T-cell (primary cell): Measurements from ENCODE around the gene CCSER1. TPM values are rescaled to one million over a fixed set of nuclear protein-coding genes. Genes with fewer than 3 reads are reported as not detected.

Experiments used
- ATAC-seq, 4 experiments: fragments of 200-7000 bp in 3 of 4; fragments of 150-1000 bp in 1 of 4; cut with Tn5 transposase; replicated peaks in 1 of 4; 1 replicate in 3 of 4; 2 replicates in 1 of 4; pipeline ENCODE4 v1.10.0; 2021; ENCODE audit warnings: moderate library complexity in 3 of 4, mild to moderate bottlenecking in 2 of 4, moderate number of reproducible peaks in 1 of 4
- CTCF ChIA-PET, 2 donors: fragments of 300-600 bp; sonication (Branson Sonifier 250); formaldehyde crosslinking; loops; one replicate each; lab custom pipeline; 2022; ENCODE audit warnings: antibody characterized with exemption in 2 of 2; lab: Charles Lee
- POLR2A ChIA-PET, 2 donors: fragments of 300-600 bp; sonication (Branson Sonifier 250); formaldehyde crosslinking; loops; one replicate each; lab custom pipeline; 2022; ENCODE audit warnings: antibody characterized with exemption in 2 of 2; lab: Charles Lee
- DNase-seq, 35 experiments: peaks; one replicate each; pipeline versions ENCODE4 v3.0.0 to v3.0.0-alpha.2; 2013 to 2023
- H3K27ac ChIP-seq: one replicate; pipeline ENCODE4 v1.5.1; 2013; ENCODE audit warnings: low read length
- H3K27me3 ChIP-seq, 2 experiments: replicated peaks in 1 of 2; 1 replicate in 1 of 2; 2 replicates in 1 of 2; pipeline versions ENCODE4 v1.6.1 to v1.7.0; 2013; ENCODE audit warnings: low read length in 1 of 2, mixed read lengths in 1 of 2; ENCODE audit not compliant: control insufficient read depth in 2 of 2, insufficient read depth in 2 of 2; ENCODE audit errors: extremely low read depth in 1 of 2
- H3K36me3 ChIP-seq, 2 donors: 1 replicate in 1 of 2; 2 replicates in 1 of 2; pipeline versions ENCODE4 v1.6.1 to v1.7.0; 2013; ENCODE audit warnings: low read length in 1 of 2; ENCODE audit not compliant: control insufficient read depth in 2 of 2, insufficient read depth in 1 of 2; ENCODE audit errors: extremely low read depth in 1 of 2
- H3K4me1 ChIP-seq, 2 experiments: 1 replicate in 1 of 2; 2 replicates in 1 of 2; pipeline versions ENCODE4 v1.6.1 to v1.7.0; 2013; ENCODE audit warnings: low read length in 2 of 2, mixed read lengths in 1 of 2; ENCODE audit not compliant: insufficient read depth in 2 of 2, control insufficient read depth in 1 of 2; ENCODE audit errors: extremely low read depth in 1 of 2
- H3K4me3 ChIP-seq, 2 donors: 1 replicate in 1 of 2; 2 replicates in 1 of 2; pipeline versions ENCODE4 v1.5.1 to v1.7.0; 2013; ENCODE audit warnings: mild to moderate bottlenecking in 2 of 2, low read length in 1 of 2, moderate library complexity in 1 of 2; ENCODE audit not compliant: control insufficient read depth in 1 of 2; ENCODE audit errors: extremely low read depth in 1 of 2
- H3K9me3 ChIP-seq: 2 replicates; pipeline ENCODE4 v1.7.0; 2013
- H3K27ac Mint-ChIP-seq, 2 donors: one replicate each; pipeline ENCODE4 v1.8.0; 2020 to 2021; ENCODE audit warnings: mild to moderate bottlenecking in 2 of 2, mixed read lengths in 2 of 2
- H3K27me3 Mint-ChIP-seq, 2 donors: one replicate each; pipeline ENCODE4 v1.8.0; 2021 to 2022; ENCODE audit warnings: mixed read lengths in 2 of 2
- H3K36me3 Mint-ChIP-seq: one replicate; pipeline ENCODE4 v1.8.0; 2021; ENCODE audit warnings: mixed read lengths
- H3K4me1 Mint-ChIP-seq, 3 donors: one replicate each; pipeline ENCODE4 v1.8.0; 2020 to 2022; ENCODE audit warnings: mixed read lengths in 3 of 3, mild to moderate bottlenecking in 1 of 3
- H3K4me3 Mint-ChIP-seq, 3 donors: one replicate each; pipeline ENCODE4 v1.8.0; 2020 to 2022; ENCODE audit warnings: mild to moderate bottlenecking in 3 of 3, mixed read lengths in 3 of 3, moderate library complexity in 3 of 3
- H3K9me3 Mint-ChIP-seq, 3 donors: one replicate each; pipeline ENCODE4 v1.8.0; 2020 to 2022; ENCODE audit warnings: mixed read lengths in 3 of 3
- WGBS: methylation state at CpG from one replicate; pipeline ENCODE4 v1.1.5; 2013; ENCODE audit warnings: missing lambda C conversion rate; ENCODE audit not compliant: insufficient coverage; 5-methylcytosine and 5-hydroxymethylcytosine counted together
- total RNA-seq, 35 experiments: library from RNA in 6 of 35; stranded (reverse) in 6 of 35; fragments of 120-200 nt in 1 of 35; gene quantifications; one replicate each; pipeline versions ENCODE4 v1.2.1 to v1.2.4 and lab custom pipeline; 2013 to 2026

Gene CCSER1
- total RNA-seq, 5 donors from 2014 or later (not counting 1 experiment from before 2014, with no cell fraction given) = 0.35 to 1.4 (median 0.98) TPM

DNA sequence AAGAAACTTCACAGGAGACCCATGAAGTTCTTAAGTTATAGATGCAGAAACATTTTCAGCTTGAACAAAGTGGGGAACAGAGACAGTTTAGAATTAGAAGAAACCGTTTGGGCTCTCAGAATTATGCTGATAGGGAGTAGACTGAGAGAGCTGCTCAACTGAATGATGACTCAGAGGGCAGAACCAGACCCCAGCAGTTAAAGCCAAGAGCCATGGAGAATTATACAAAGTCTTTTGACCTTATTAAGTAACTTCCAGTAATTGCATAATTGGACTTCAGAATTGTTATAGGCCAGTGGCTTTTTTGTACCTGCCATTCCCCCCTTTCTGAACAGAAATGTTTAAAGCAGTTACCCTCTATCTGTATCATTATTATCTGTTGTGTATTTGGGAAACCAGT, 642.1 kb downstream of the CCSER1 start:
- CTCF ChIA-PET = no interaction called here
- Mint-ChIP-seq H3K27ac (no peak overlapping the region), H3K36me3 (no peaks in the 10 kb centered on the region), H3K9me3 (peaks cover 4 to 10% (median 9%) of the 10 kb centered on the region in 3 donors), H3K4me1 (no peaks in the 10 kb centered on the region), H3K27me3 (no peaks in the 10 kb centered on the region), H3K4me3 (no peak overlapping the region)
- ATAC-seq (no peak), DNase-seq (no peak)
- 50% methylated on average over 1 of the region's 1 CpG for WGBS
- Histone ChIP-seq H3K4me1 (no peaks in the 10 kb centered on the region), H3K9me3 (no peaks in the 10 kb centered on the region), H3K4me3 (no peak overlapping the region), H3K27ac (no peak overlapping the region), H3K36me3 (no peaks in the 10 kb centered on the region), H3K27me3 (no peaks in the 10 kb centered on the region)
- POLR2A ChIA-PET = no interaction called here

DNA sequence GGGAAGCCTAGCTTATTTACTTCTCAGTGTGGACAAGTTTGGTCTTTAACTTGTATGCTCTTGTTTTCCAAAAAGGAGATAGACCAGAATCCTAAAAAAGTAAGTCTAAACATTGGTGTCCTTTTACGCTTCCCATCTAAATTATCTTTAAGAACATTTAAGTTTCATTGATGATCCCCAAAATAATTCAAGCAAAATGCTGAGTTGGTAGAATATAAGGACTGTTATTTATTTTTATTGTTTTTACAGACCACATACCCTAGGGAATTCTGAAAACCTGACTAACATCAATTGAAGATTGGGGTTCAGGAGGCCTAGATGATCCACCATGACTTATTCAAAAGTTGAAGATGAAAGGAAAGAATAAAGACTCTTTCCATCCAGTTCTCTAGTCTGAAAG, 653.0 kb downstream of the CCSER1 start:
- WGBS = no CpG with 5 or more reads among the region's 1 CpG
- H3K9me3 Mint-ChIP-seq = peaks cover 7 to 17% (median 11%) of the 10 kb centered on the region in 3 donors
- no peak overlapping the region for H3K27ac Mint-ChIP-seq
- H3K36me3 Mint-ChIP-seq = no peaks in the 10 kb centered on the region
- ChIA-PET POLR2A (no interaction called here), CTCF (no interaction called here)
- no peaks in the 10 kb centered on the region for H3K36me3 ChIP-seq
- no peak overlapping the region for H3K27ac ChIP-seq
- no peak overlapping the region for H3K4me3 Mint-ChIP-seq
- H3K4me1 Mint-ChIP-seq = no peaks in the 10 kb centered on the region
- no peak overlapping the region for H3K4me3 ChIP-seq
- H3K4me1 ChIP-seq = no peaks in the 10 kb centered on the region
- ATAC-seq (no peak), DNase-seq (no peak)
- no peaks in the 10 kb centered on the region for H3K9me3 ChIP-seq
- H3K27me3 Mint-ChIP-seq = no peaks in the 10 kb centered on the region
- no peaks in the 10 kb centered on the region for H3K27me3 ChIP-seq

DNA sequence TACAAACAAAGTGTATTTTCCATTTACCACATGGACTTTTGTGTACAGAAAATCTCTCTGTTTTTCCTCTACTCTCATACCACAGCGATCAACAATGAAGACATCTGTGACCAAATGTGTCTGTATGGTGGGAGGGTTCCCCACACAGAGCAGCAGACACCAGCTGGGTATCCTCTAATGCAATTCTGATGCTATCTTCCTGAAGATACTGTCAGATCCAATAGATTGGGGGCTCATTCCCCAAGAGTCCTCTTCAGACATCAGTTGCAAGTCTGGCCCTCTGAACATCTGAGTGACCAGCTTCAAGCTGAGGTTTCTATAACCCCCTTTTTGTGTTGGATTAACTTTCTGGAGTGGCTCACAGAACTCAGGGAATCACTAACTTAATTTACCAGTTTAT, 659.4 kb downstream of the CCSER1 start:
- no CpG with 5 or more reads among the region's 1 CpG for WGBS
- H3K27me3 Mint-ChIP-seq = no peaks in the 10 kb centered on the region
- POLR2A ChIA-PET = no interaction called here

DNA sequence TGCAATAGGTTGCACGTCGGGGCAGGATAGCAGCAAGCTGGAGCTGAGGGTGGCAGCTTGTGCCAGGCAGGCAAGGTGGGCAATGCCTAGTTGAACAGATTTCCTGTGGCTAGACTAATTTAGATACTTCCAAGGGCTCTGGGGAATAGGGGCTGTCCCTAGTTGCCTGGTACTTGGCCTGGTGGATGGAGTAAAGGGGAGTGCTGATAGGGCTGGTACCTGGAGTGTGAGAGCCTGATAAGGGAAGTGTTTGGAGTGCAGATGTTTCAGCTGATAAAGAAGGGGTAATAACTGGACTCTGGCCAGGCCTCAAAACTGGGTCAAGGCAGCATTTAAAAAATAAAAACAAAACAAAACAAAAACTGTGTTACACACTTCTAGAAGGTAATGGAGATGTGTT, 665.5 kb downstream of the CCSER1 start:
- H3K4me3 ChIP-seq = no peak overlapping the region
- no peaks in the 10 kb centered on the region for H3K4me1 Mint-ChIP-seq
- H3K27me3 ChIP-seq = no peaks in the 10 kb centered on the region
- no peak overlapping the region for H3K27ac ChIP-seq
- H3K27ac Mint-ChIP-seq = no peak overlapping the region
- ChIA-PET CTCF (no interaction called here), POLR2A (no interaction called here)
- DNase-seq = no peak
- H3K9me3 ChIP-seq = no peaks in the 10 kb centered on the region
- no peak for ATAC-seq
- H3K36me3 Mint-ChIP-seq = no peaks in the 10 kb centered on the region
- H3K36me3 ChIP-seq = no peaks in the 10 kb centered on the region
- no peaks in the 10 kb centered on the region for H3K27me3 Mint-ChIP-seq
- no peak overlapping the region for H3K4me3 Mint-ChIP-seq
- WGBS = 38% methylated on average over 2 of the region's 2 CpGs
- H3K9me3 Mint-ChIP-seq = peaks cover 10 to 35% (median 22%) of the 10 kb centered on the region in 3 donors
- no peaks in the 10 kb centered on the region for H3K4me1 ChIP-seq

More for the DNA sequence above, 659.4 kb downstream of the CCSER1 start:
- H3K4me3 Mint-ChIP-seq = no peak overlapping the region
- Histone ChIP-seq H3K4me1 (no peaks in the 10 kb centered on the region), H3K4me3 (no peak overlapping the region), H3K27ac (no peak overlapping the region), H3K36me3 (no peaks in the 10 kb centered on the region), H3K27me3 (no peaks in the 10 kb centered on the region), H3K9me3 (no peaks in the 10 kb centered on the region)
- no peaks in the 10 kb centered on the region for H3K36me3 Mint-ChIP-seq
- CTCF ChIA-PET = no interaction called here
- DNase-seq = no peak
- peaks cover 14 to 18% (median 15%) of the 10 kb centered on the region in 3 donors for H3K9me3 Mint-ChIP-seq
- H3K4me1 Mint-ChIP-seq = no peaks in the 10 kb centered on the region
- no peak overlapping the region for H3K27ac Mint-ChIP-seq
- ATAC-seq = no peak

DNA sequence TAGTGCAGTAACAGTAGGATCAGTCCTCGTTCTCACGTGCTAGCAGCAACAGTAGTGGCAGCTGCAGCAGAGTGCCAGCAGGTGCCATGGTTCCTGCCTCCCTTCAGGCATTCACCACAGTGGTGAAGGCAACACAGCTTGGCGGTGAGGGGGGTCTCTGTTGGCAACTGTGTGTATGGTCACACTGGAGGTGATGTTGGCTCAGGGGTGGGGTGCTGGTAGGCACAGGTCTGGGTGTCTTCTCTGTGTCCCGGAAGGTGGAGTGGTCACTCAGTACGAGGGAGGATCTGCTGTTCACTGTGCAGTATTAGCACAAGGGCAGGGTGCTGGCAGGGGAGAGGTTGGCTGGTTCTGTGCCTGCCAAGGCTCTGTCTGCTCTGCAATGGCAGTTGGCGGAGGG, 671.8 kb downstream of the CCSER1 start:
- Mint-ChIP-seq H3K4me1 (no peaks in the 10 kb centered on the region), H3K27ac (no peak overlapping the region), H3K36me3 (no peaks in the 10 kb centered on the region), H3K4me3 (no peak overlapping the region), H3K27me3 (no peaks in the 10 kb centered on the region), H3K9me3 (peaks cover 20 to 37% (median 34%) of the 10 kb centered on the region in 3 donors)
- no peak overlapping the region for H3K4me3 ChIP-seq
- H3K9me3 ChIP-seq = no peaks in the 10 kb centered on the region
- DNase-seq (no peak), ATAC-seq (no peak)
- no peaks in the 10 kb centered on the region for H3K4me1 ChIP-seq
- WGBS = 78% methylated on average over 6 of the region's 6 CpGs
- H3K36me3 ChIP-seq = no peaks in the 10 kb centered on the region
- ChIA-PET POLR2A (no interaction called here), CTCF (no interaction called here)
- no peak overlapping the region for H3K27ac ChIP-seq
- no peaks in the 10 kb centered on the region for H3K27me3 ChIP-seq

DNA sequence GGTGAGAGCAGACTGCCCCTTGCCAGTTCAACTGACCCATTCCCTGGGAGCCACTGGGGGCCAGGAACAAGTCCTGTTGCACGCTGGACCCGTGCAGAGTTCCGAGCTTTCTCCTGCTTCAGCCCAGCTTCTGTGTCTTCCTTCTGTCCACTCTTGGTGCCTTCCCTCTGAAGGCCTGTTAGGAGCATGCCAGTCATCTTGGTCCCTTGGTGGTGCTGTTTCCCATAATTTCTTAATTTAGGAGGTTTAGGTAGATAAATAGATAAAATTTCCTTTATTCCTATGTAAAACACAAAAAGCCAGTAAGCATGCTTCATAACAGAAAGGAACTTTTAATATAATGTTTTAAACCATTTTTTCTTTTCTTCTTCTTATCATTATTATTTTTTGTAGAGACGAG, 672.7 kb downstream of the CCSER1 start:
- no peak for DNase-seq
- Mint-ChIP-seq H3K4me3 (no peak overlapping the region), H3K27ac (no peak overlapping the region)

DNA sequence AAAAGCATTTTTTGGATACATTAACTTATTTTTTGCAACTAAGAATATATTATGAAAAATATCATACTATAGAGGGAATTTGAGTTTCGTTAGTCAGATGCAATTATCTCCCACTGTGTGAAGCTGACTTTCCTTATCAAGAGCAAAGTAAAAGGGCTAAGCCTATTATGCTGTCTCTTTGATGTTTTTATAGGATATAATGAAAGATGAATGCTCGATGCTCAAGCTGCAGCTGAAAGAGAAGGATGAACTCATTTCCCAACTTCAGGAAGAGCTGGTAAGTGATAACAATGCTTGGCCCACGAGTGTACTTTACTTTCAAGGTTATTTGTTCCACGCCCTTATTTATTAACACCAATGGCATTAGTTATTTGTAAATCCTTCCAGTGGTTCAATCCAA, 688.4 kb downstream of the CCSER1 start:
- Histone ChIP-seq H3K36me3 (no peaks in the 10 kb centered on the region), H3K27me3 (no peaks in the 10 kb centered on the region), H3K9me3 (no peaks in the 10 kb centered on the region), H3K27ac (no peak overlapping the region), H3K4me1 (no peaks in the 10 kb centered on the region), H3K4me3 (no peak overlapping the region)
- no peaks in the 10 kb centered on the region for H3K36me3 Mint-ChIP-seq
- POLR2A ChIA-PET = no interaction called here
- no peak for DNase-seq
- peaks cover 11 to 24% (median 16%) of the 10 kb centered on the region in 3 donors for H3K9me3 Mint-ChIP-seq
- no CpG with 5 or more reads among the region's 4 CpGs for WGBS
- no peak for ATAC-seq
- H3K27me3 Mint-ChIP-seq = no peaks in the 10 kb centered on the region
- H3K27ac Mint-ChIP-seq = no peak overlapping the region
- H3K4me1 Mint-ChIP-seq = no peaks in the 10 kb centered on the region
- no peak overlapping the region for H3K4me3 Mint-ChIP-seq
- CTCF ChIA-PET = no interaction called here

More for the DNA sequence above, 672.7 kb downstream of the CCSER1 start:
- Histone ChIP-seq H3K9me3 (peaks cover 3% of the 10 kb centered on the region), H3K36me3 (no peaks in the 10 kb centered on the region), H3K27me3 (no peaks in the 10 kb centered on the region), H3K27ac (no peak overlapping the region), H3K4me1 (no peaks in the 10 kb centered on the region), H3K4me3 (no peak overlapping the region)
- Mint-ChIP-seq H3K36me3 (no peaks in the 10 kb centered on the region), H3K9me3 (peaks cover 20 to 32% (median 28%) of the 10 kb centered on the region in 3 donors), H3K4me1 (no peaks in the 10 kb centered on the region), H3K27me3 (no peaks in the 10 kb centered on the region)
- 79% methylated on average over 3 of the region's 4 CpGs for WGBS
- POLR2A ChIA-PET = no interaction called here
- CTCF ChIA-PET = no interaction called here
- ATAC-seq = no peak
